Neural progenitor cell (in vitro differentiated cells): ENCODE measurements around the gene GPR42.

ENCODE experiments used
- CTCF ChIP-seq: fragments of 200-600 bp; sonication (generic); IDR thresholded peaks from 2 replicates; pipeline ENCODE4 v1.5.1; 2017; ENCODE audit warnings: antibody characterized with exemption, mild to moderate bottlenecking
- EZH2 ChIP-seq: fragments of 200-600 bp; sonication (generic); IDR thresholded peaks from 2 replicates; pipeline ENCODE4 v1.6.1; 2017; ENCODE audit warnings: antibody characterized with exemption, mild to moderate bottlenecking, moderate library complexity

- no peak for TF ChIP-seq CTCF
- no peak for TF ChIP-seq EZH2
These were observed 39.2 kb upstream of the GPR42 start for GRCh38 chr19:35331551-35332214.
